Mucosa of rectum (tissue), 2 donors: ENCODE measurements around the gene CFAP57.

Experiments used
- H3K27ac ChIP-seq, 2 donors: one replicate each; pipeline ENCODE4 v1.7.0; 2013; ENCODE audit warnings: inconsistent platforms in 2 of 2, low read depth in 2 of 2, low read length in 2 of 2
- H3K27me3 ChIP-seq, 2 donors: one replicate each; pipeline ENCODE4 v1.7.0; 2013; ENCODE audit warnings: low read length in 2 of 2; ENCODE audit not compliant: control insufficient read depth in 2 of 2, insufficient read depth in 2 of 2
- H3K36me3 ChIP-seq, 2 donors: one replicate each; pipeline ENCODE4 v1.7.0; 2013; ENCODE audit warnings: low read length in 2 of 2; ENCODE audit not compliant: control insufficient read depth in 2 of 2, insufficient read depth in 2 of 2
- H3K4me1 ChIP-seq, 2 donors: one replicate each; pipeline ENCODE4 v1.7.0; 2013; ENCODE audit warnings: low read length in 2 of 2, mild to moderate bottlenecking in 1 of 2; ENCODE audit not compliant: control insufficient read depth in 2 of 2, insufficient read depth in 2 of 2
- H3K4me3 ChIP-seq, 2 donors: one replicate each; pipeline ENCODE4 v1.7.0; 2013; ENCODE audit warnings: low read length in 2 of 2
- H3K9ac ChIP-seq, 2 donors: one replicate each; pipeline ENCODE4 v1.7.0; 2013; ENCODE audit warnings: low read length in 2 of 2, low read depth in 1 of 2, mild to moderate bottlenecking in 1 of 2
- H3K9me3 ChIP-seq, 2 donors: one replicate each; pipeline ENCODE4 v1.7.0; 2013; ENCODE audit warnings: low read length in 2 of 2; ENCODE audit not compliant: control insufficient read depth in 2 of 2
- donor health status: healthy.
- donor health status: Normal muscosa, but diverticular disease.

CFAP57 gene

GRCh38 chr1:43274804-43275180 lies 102.7 kb downstream of the CFAP57 start:
- no peak overlapping the region for H3K9ac ChIP-seq
- peaks cover 3 to 5% of the 10 kb centered on the region in 2 donors for H3K36me3 ChIP-seq
- H3K27ac ChIP-seq, result peak overlapping the region; percentile 56 to 58
- no peak overlapping the region for H3K4me3 ChIP-seq
- no peaks in the 10 kb centered on the region for H3K9me3 ChIP-seq
- H3K4me1 ChIP-seq, result peaks cover 11 to 35% of the 10 kb centered on the region in 2 donors
- H3K27me3 ChIP-seq, result no peaks in the 10 kb centered on the region

- no peaks in the 10 kb centered on the region for H3K9me3 ChIP-seq
- H3K4me3 ChIP-seq, result no peak overlapping the region
- no peaks in the 10 kb centered on the region for H3K27me3 ChIP-seq
- peaks cover 8 to 25% of the 10 kb centered on the region in 2 donors for H3K4me1 ChIP-seq
- peaks cover 6 to 10% of the 10 kb centered on the region in 2 donors for H3K36me3 ChIP-seq
- H3K27ac ChIP-seq, result no peak overlapping the region
- no peak overlapping the region for H3K9ac ChIP-seq
Measured at GRCh38 chr1:43275826-43276620, 103.9 kb downstream of the CFAP57 start.

- peaks cover 6 to 10% of the 10 kb centered on the region in 2 donors for H3K36me3 ChIP-seq
- H3K27me3 ChIP-seq, result no peaks in the 10 kb centered on the region
- no peak overlapping the region for H3K9ac ChIP-seq
- no peaks in the 10 kb centered on the region for H3K9me3 ChIP-seq
- peaks cover 6 to 21% of the 10 kb centered on the region in 2 donors for H3K4me1 ChIP-seq
- H3K27ac ChIP-seq, result no peak overlapping the region
- H3K4me3 ChIP-seq, result no peak overlapping the region
Measured at GRCh38 chr1:43276673-43277072, 104.5 kb downstream of the CFAP57 start.

- peaks cover 6 to 21% of the 10 kb centered on the region in 2 donors for H3K4me1 ChIP-seq
Measured at GRCh38 chr1:43277116-43277876, 105.2 kb downstream of the CFAP57 start.

GRCh38 chr1:43279161-43279560 lies 107.0 kb downstream of the CFAP57 start:
- no peaks in the 10 kb centered on the region for H3K27me3 ChIP-seq
- H3K9ac ChIP-seq, result no peak overlapping the region
- H3K4me3 ChIP-seq, result no peak overlapping the region
- H3K4me1 ChIP-seq, result peaks cover 9 to 25% of the 10 kb centered on the region in 2 donors
- peaks cover 10 to 12% of the 10 kb centered on the region in 2 donors for H3K36me3 ChIP-seq
- no peak overlapping the region for H3K27ac ChIP-seq
- H3K9me3 ChIP-seq, result no peaks in the 10 kb centered on the region

More at GRCh38 chr1:43277116-43277876, 105.2 kb downstream of the CFAP57 start:
- Histone ChIP-seq H3K27me3 (no peaks in the 10 kb centered on the region), H3K27ac (no peak overlapping the region), H3K9ac (no peak overlapping the region), H3K9me3 (no peaks in the 10 kb centered on the region), H3K4me3 (no peak overlapping the region), H3K36me3 (peaks cover 8 to 10% of the 10 kb centered on the region in 2 donors)

- Histone ChIP-seq H3K27me3 (no peaks in the 10 kb centered on the region), H3K36me3 (peaks cover 10 to 12% of the 10 kb centered on the region in 2 donors), H3K4me3 (no peak overlapping the region), H3K27ac (no peak overlapping the region), H3K9ac (no peak overlapping the region), H3K4me1 (peaks cover 5 to 25% of the 10 kb centered on the region in 2 donors), H3K9me3 (no peaks in the 10 kb centered on the region)
Measured at GRCh38 chr1:43279666-43280065, 107.5 kb downstream of the CFAP57 start.

GRCh38 chr1:43280692-43281091 lies 108.6 kb downstream of the CFAP57 start:
- H3K9ac ChIP-seq, result no peak overlapping the region
- H3K27ac ChIP-seq, result no peak overlapping the region
- H3K4me1 ChIP-seq, result peaks cover 5 to 21% of the 10 kb centered on the region in 2 donors
- H3K27me3 ChIP-seq, result no peaks in the 10 kb centered on the region
- H3K9me3 ChIP-seq, result no peaks in the 10 kb centered on the region
- H3K36me3 ChIP-seq, result peaks cover 10 to 12% of the 10 kb centered on the region in 2 donors
- no peak overlapping the region for H3K4me3 ChIP-seq

- Histone ChIP-seq H3K4me1 (peaks cover 11 to 23% of the 10 kb centered on the region in 2 donors), H3K27me3 (no peaks in the 10 kb centered on the region), H3K9me3 (no peaks in the 10 kb centered on the region), H3K36me3 (peaks cover 10 to 12% of the 10 kb centered on the region in 2 donors), H3K4me3 (no peak overlapping the region), H3K27ac (no peak overlapping the region), H3K9ac (no peak overlapping the region)
Measured at GRCh38 chr1:43282220-43283195, 110.4 kb downstream of the CFAP57 start.

- no peaks in the 10 kb centered on the region for H3K9me3 ChIP-seq
- H3K9ac ChIP-seq, result peak overlapping the region; percentile 92 to 98
- no peaks in the 10 kb centered on the region for H3K27me3 ChIP-seq
- H3K4me1 ChIP-seq, result peaks cover 11 to 23% of the 10 kb centered on the region in 2 donors
- peak overlapping the region; percentile 92 to 98 for H3K27ac ChIP-seq
- peak overlapping the region; percentile 83 to 92 for H3K4me3 ChIP-seq
- peaks cover 10 to 12% of the 10 kb centered on the region in 2 donors for H3K36me3 ChIP-seq
Measured at GRCh38 chr1:43284065-43284464, 111.9 kb downstream of the CFAP57 start.
